ENCODE results near the gene ST6GALNAC4. TPM values are rescaled to one million over a fixed set of nuclear protein-coding genes. Genes with fewer than 3 reads are reported as not detected.
A peak's percentile ranks its signal among the peaks of the same experiment; 100 is the strongest.

The ST6GALNAC4 gene
- total and polyA plus RNA-seq, 9 of the 15 experiments (the other 6 are each of a cell fraction or from before 2014, with no cell fraction given), result 2.6 to 43.1 (median 15.4) TPM

- TF ChIP-seq, protein P1, sequence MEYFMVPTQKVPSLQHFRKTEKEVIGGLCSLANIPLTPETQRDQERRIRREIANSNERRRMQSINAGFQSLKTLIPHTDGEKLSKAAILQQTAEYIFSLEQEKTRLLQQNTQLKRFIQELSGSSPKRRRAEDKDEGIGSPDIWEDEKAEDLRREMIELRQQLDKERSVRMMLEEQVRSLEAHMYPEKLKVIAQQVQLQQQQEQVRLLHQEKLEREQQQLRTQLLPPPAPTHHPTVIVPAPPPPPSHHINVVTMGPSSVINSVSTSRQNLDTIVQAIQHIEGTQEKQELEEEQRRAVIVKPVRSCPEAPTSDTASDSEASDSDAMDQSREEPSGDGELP (CRISPR knock-in tag; IDR thresholded peaks at IDR 0.05; ENCODE audit: borderline replicate concordance), result no peak
- no peak for TF ChIP-seq CAMTA2 (CRISPR knock-in tag; conservative IDR thresholded peaks at IDR 0.05)
- peak; percentile 11; the same call in 1 of the 2 replicates for TF ChIP-seq ZEB2 (IDR thresholded peaks at IDR 0.05)
- TF ChIP-seq LARP7 (IDR thresholded peaks at IDR 0.05), result no peak
- peak; percentile 21 for TF ChIP-seq RBM25 (IDR thresholded peaks at IDR 0.05; ENCODE audit: low read depth, low read length, severe bottlenecking)
- TF ChIP-seq ZNF232 (CRISPR knock-in tag; IDR thresholded peaks at IDR 0.05), result no peak
- no peak for TF ChIP-seq HNRNPK (IDR thresholded peaks at IDR 0.05; ENCODE audit: low read depth, low read length, poor library complexity, severe bottlenecking)
- TF ChIP-seq, protein P2, sequence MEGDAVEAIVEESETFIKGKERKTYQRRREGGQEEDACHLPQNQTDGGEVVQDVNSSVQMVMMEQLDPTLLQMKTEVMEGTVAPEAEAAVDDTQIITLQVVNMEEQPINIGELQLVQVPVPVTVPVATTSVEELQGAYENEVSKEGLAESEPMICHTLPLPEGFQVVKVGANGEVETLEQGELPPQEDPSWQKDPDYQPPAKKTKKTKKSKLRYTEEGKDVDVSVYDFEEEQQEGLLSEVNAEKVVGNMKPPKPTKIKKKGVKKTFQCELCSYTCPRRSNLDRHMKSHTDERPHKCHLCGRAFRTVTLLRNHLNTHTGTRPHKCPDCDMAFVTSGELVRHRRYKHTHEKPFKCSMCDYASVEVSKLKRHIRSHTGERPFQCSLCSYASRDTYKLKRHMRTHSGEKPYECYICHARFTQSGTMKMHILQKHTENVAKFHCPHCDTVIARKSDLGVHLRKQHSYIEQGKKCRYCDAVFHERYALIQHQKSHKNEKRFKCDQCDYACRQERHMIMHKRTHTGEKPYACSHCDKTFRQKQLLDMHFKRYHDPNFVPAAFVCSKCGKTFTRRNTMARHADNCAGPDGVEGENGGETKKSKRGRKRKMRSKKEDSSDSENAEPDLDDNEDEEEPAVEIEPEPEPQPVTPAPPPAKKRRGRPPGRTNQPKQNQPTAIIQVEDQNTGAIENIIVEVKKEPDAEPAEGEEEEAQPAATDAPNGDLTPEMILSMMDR (IDR thresholded peaks at IDR 0.05 in 2 of 3, conservative IDR thresholded peaks at IDR 0.05 in 1 of 3; ENCODE audit: insufficient read depth in 2 of 3, low read depth in 1 of 3, low read length in 3 of 3), result peak; percentile 22 to 41 (median 26); a peak in 3 of 6 replicates
- peak in 1 of 2 experiments; percentile 34; a peak in 1 of 4 replicates for TF ChIP-seq FOXK2 (conservative IDR thresholded peaks at IDR 0.05 in 1 of 2, IDR thresholded peaks at IDR 0.05 in 1 of 2; ENCODE audit: low read depth in 2 of 2)
- 0 out of 2 replicates have a peak, but pooled peaks have one; percentile 38 for TF ChIP-seq BCOR (IDR thresholded peaks at IDR 0.05)
- TF ChIP-seq SMARCA5 (IDR thresholded peaks at IDR 0.05), result peak; percentile 70
- TF ChIP-seq TOE1 (IDR thresholded peaks at IDR 0.05; ENCODE audit: borderline replicate concordance), result 0 out of 2 replicates have a peak, but pooled peaks have one; percentile 16
- no peak for TF ChIP-seq TOE1 (CRISPR knock-in tag; IDR thresholded peaks at IDR 0.05; ENCODE audit: borderline replicate concordance, low read depth)
These were observed 6.1 kb downstream of the ST6GALNAC4 start (continued) for GRCh38 chr9:127910613-127911205.
